ENCODE measurements around the gene IFFO2.

Gene IFFO2

GRCh38 chr1:18949686-18950400, 6.6 kb downstream of the IFFO2 start:
- DNase-seq = no peak

DNA sequence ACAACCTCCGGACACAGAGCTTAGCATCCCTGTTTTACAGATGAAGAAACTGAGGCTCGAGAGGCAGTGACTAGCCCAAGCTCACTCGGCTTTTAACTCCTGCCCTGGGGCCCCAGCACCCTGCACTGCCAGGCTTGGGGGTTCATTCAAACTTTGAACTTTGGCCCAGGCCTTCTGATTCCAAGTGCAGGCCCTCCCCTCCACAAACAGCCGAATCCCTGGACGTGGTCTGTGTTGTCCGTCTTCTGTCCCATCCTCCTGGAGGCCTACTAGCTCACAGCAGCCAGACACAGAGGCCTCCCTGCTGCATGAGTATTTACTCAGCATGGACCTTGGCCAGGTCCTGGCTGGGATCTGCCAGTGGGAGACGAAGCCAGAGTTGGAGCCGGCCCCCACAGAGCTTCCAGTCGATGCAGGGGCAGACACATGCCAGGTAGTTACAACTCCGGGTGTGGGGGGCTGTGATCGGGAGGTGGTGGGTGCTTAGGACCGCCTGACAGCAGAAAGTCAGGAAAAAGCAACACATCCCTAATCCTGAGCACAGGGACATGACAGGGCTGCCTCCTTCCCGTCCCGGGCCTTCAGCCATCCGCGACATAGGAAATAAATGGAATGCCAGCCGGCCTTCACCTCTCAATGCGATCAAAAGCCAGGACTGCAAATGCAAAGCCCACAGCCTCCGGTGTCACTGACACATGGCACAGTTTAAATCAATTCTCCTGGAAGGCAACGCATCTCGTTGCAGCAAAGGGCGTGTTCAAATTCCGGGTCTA, 7.4 kb downstream of the IFFO2 start:
- DNase-seq = no peak

DNA sequence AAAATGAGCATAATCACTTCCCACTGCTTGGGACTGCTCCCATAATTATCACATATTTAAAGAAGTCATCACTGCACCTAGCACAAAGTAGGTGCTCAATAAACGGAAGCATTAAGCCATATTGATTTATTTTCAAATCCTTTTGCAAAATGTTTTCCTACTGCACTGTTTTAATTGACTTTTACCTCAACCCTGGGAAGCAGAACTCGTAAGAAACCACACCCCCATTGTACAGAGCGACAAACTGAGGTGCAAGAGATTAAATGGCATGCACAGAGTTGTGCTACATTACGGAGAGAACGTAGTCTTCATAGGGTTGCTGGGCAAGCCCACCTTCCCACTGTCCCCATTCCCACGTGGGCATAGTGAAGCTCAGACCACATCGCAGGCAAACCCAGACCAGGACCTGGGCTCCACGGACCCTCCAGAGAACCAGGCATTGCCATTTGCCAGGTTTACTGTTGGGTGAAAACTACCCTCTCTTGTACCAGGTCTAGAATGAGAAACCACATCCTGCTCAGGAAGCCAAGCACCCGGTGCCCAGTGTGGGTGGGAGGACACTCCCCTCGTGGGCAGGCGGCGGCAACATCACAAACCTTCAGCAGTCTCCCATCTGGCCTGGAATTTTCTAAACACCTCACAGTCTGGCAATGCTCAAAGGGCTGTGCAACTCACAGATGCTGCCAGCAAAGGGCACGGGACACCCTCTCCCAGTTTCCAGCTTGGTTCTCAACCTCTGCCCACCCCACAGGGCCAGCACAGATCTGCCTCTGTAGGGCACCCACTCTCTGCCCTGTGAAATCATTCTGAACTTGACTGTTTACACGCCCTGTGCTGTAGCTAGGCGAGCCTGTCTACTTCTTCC, 8.2 kb downstream of the IFFO2 start:
- no peak for DNase-seq

DNA sequence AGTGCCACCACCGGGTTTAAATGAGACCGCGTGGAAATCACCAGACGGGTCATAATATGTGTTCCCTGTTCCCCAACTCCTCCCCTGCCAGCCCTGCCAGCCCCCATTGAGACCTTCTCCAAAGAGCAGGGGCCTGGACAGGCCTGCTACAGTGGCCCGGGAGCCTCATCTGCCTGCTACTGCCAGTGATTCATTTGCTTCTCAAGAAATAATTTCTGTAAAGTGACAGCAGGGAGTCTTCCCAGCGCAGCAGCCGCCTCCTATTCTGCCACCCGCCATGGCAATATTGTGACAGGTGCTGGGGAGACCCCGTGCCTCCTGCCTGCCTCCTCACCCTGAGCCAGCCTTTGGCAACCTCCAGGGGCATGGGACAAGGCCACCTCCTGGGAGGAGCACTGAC, 8.9 kb downstream of the IFFO2 start:
- no peak for DNase-seq

GRCh38 chr1:18946550-18947381, 9.7 kb downstream of the IFFO2 start:
- no peak for DNase-seq

GRCh38 chr1:18945401-18945849, 11.1 kb downstream of the IFFO2 start:
- no peak for DNase-seq

DNA sequence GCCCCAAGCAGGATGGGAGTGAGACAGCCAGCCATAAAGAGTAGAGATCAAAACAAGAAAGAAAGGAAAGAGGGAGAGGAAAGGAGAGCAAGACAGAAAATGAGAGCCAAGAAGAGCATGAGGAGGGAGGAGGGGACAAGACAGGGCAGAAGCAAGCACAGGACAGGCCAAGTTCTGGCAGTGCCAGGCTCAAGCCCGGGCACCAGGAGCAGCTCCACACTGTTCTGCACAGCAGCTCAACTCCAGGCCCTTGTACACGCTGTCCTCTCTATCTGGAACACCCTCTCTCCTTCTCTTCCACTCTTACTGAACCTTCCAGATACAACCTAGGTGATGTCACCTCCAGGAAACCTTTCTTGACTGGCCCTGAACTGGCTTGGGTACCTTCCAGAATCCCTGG, 11.7 kb downstream of the IFFO2 start:
- no peak for DNase-seq

DNA sequence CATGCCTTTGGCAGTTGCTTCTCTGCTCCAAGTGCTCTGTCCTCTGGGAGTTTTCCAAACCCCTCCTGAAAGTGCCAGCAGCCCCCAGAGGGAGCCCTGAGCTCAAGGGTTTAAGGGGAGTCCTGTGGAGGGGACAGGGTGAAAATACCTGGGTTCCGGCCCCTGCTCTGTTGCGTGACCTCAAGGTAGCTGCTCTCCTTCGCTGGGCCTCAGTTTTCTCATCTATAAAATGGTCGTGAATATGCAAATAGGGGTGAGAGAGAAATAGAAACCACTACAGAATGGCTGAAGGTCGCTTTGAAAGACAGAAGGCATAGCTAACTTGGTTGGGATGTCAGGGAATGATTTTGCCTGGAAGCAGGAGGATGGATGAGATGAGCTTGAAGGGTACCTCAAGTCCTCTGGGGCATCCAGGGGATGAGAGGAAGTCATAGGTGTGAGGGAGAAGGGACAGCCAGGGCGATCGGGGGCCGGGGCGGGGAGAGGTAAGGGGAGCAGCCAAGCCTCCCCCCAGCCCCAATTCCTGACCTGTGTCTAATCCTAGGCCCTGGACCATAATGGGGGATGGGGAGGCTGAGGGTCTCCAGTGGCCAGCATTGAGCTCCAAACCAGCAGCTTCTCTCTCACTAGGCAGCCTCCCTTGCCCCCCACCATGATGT, 12.4 kb downstream of the IFFO2 start:
- no peak for DNase-seq

- no peak for DNase-seq
Measured at GRCh38 chr1:18943162-18943561, 13.3 kb downstream of the IFFO2 start.

GRCh38 chr1:18942340-18942739, 14.1 kb downstream of the IFFO2 start:
- no peak for DNase-seq

GRCh38 chr1:18941221-18942141, 15.0 kb downstream of the IFFO2 start:
- DNase-seq = no peak

- DNase-seq = no peak
Measured at GRCh38 chr1:18940303-18941020, 16.0 kb downstream of the IFFO2 start.

DNA sequence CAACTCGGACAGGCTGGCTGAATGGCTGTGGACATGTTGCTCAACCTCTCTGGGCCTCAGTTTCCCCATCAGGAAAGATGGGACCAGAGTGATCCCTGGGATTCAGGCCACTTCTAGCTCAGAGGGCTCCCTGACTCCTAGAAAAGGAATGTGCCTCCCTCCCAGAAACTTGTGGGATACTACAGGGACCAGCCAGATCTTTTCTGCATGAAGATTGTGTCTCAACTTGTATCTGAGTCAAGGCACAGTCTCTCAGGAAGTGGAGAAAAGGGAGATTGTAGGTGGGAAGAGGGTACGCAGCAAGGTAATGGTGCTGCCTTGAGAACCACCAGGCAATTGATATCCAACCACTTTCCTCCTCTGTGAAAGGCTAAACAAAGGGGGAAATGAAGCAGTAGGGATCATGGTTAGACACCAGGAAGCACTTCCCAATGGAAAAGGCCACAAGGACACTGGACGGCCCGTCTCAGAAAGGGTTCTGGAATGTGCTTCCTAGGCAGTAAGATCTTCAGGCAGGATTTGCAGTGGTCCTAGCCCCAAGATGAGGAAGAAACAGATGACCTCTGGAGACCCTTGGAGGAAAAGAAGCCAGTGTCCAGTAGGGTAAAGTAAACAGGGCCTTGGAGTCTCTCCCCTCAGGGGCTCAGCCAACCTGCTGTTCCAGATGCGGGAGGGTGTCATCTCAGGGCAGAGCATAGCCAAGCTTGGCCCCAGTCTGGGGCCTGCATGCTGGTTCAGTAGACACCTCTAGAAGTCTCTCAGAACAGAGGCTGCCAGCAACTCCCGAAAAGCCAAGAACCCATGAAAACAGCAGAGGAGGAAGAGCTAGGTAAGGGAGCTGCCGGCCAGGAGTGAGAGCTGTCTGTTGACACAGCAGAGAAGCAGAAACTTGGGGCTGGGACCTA, 16.8 kb downstream of the IFFO2 start:
- no peak for DNase-seq

DNA sequence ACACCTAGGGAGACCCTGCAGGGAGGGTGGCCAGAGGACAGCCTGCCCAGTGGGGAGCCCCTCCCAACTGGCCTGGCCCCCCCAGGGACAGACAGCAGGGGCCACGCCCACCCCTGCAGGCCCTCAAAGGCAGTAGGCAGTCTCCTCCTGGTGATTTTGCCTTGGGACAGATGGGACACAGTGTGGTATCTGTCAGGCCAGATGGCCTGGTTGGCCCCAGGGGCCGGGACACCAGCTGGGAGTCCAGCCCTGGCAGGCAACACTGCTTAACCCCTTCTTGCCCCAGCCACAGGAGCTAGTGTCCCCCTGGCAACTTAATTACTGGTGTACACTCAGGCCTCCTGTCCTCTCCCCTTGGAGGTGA, 17.8 kb downstream of the IFFO2 start:
- no peak for DNase-seq

- DNase-seq = no peak
Measured at GRCh38 chr1:18938008-18938706, 18.3 kb downstream of the IFFO2 start.

- no peak for DNase-seq
Measured at GRCh38 chr1:18937539-18937938, 18.9 kb downstream of the IFFO2 start.

DNA sequence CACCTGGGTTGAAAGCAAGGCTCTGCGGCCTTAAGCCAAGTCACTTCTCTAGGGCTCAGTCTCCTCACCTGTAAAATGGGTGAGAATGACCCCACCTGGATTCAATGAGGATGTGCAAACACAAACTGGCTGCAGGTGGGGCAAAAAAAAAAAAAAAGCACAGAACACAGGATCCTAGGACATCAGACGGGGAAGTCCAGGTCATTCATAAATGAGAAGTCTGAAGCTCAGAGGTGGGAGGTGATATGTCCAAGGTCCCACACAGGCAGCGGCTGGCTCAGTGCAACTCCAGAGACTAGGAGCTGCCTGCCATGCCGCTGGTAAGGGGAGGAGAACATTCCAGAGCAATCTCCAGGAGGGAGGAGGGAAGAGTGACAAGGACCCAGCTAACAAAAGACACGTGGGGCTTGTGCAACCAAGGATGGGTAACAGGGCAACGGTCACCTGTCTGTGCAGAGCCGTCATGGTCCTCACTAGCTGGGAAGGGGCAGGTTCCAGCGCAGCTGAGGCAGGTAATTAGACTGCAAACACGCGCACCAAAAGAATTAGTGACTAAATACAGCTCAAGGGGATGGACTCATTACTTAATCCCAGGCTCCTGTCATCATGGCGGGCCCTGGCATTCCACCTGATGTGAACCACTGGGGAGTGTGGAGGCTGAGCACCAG, 19.5 kb downstream of the IFFO2 start:
- no peak for DNase-seq

DNA sequence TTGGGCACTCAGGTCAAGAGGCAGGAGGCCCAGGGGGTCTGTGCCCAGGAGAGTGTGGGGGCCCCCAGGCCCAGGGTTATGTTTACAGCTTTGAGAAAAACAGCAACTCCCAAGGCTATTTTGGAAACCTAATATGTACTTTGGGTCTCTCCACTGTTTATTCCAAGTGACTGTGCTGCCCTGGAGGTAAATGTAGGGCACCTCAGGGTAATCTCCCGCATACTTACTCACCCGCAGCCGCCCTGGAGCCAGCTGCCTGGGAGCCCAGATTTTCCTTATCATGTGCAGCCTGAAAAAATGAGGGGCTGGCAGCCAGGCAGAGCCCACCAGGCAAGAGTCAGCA, 20.0 kb downstream of the IFFO2 start:
- DNase-seq = no peak

Data from NCI-H1930 (cell line).